ENCODE results near the gene ANKRD35. TPM values are rescaled to one million over a fixed set of nuclear protein-coding genes. Genes with fewer than 3 reads are reported as not detected.

The ANKRD35 gene
- total RNA-seq, 2 donors from 2014 or later: 0.53 to 0.59 TPM

DNA sequence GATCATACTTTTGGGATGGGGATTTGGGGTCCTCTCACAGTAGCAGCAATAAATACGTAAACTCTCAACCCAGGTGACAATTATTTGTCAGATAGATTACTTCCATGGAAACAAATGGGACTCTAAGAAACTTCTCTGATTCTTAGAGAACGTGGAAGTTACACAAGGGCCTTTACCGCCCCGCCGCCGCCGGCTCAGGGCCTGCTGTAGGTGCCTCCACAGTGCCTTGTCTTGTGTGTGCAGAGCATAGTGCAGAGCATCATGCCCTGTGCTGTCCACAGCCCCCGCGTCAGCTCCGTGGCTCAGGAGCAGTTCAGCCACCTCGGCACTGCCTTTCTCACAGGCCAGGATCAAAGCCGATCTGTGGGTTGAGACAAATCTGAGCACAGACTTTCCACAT, 11.0 kb downstream of the ANKRD35 start:
- TF ChIP-seq CTCF (IDR thresholded peaks at IDR 0.05): no peak
- Histone ChIP-seq H3K9ac (ENCODE audit: low read depth in 2 of 2, low read length in 2 of 2) (no peak overlapping the region), H3K36me3 (no peaks in the 10 kb centered on the region), H3K9me3 (no peaks in the 10 kb centered on the region), H3K4me1 (peaks cover 2% of the 10 kb centered on the region), H3K4me3 (no peak overlapping the region), H3K27me3 (peaks cover 7% of the 10 kb centered on the region), H3K27ac (no peak overlapping the region)
- intact Hi-C loops (cut with DNase I): no loop called here
- no peak for DNase-seq

- intact Hi-C loops (cut with DNase I): no loop called here
- peak; percentile 31 for DNase-seq
These were observed 13.4 kb downstream of the ANKRD35 start for GRCh38 chr1:145871994-145872924.

DNA sequence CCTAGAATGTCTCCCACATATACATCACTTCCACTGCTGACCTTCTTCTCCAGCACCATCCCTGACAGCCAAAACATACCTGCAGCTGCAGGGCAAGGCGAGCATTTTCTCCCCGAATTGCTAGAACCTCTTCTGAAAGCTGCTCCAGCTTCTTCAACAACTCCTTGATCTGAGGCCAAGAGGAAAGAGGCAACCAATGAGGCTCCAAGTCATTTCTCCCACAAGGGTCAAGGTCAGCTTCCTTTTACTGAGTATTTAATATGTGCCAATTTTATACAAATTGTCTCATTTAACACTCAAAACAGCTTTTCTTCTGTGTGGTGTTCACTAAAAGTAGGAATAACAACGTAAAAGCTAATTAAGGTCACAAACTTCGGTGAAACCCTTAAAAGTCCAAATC, 17.4 kb downstream of the ANKRD35 start:
- H3K4me3 ChIP-seq: no peak overlapping the region
- DNase-seq: no peak
- H3K9me3 ChIP-seq: no peaks in the 10 kb centered on the region
- TF ChIP-seq CTCF (IDR thresholded peaks at IDR 0.05): no peak
- H3K4me1 ChIP-seq: peaks cover 2% of the 10 kb centered on the region
- H3K27ac ChIP-seq: no peak overlapping the region
- no peak overlapping the region for H3K9ac ChIP-seq (ENCODE audit: low read depth in 2 of 2, low read length in 2 of 2)
- no peaks in the 10 kb centered on the region for H3K36me3 ChIP-seq
- intact Hi-C loops (cut with DNase I): no loop called here
- H3K27me3 ChIP-seq: peaks cover 11% of the 10 kb centered on the region

More at GRCh38 chr1:145871994-145872924, 13.4 kb downstream of the ANKRD35 start:
- no peak for TF ChIP-seq CTCF (IDR thresholded peaks at IDR 0.05)
- peaks cover 7% of the 10 kb centered on the region for H3K27me3 ChIP-seq
- peak overlapping the region; percentile 23 for H3K4me3 ChIP-seq
- H3K36me3 ChIP-seq: no peaks in the 10 kb centered on the region
- H3K27ac ChIP-seq: peak overlapping the region; percentile 67
- H3K9ac ChIP-seq (ENCODE audit: low read depth in 2 of 2, low read length in 2 of 2): peak overlapping the region; percentile 51 to 64
- peaks cover 2% of the 10 kb centered on the region for H3K4me1 ChIP-seq
- no peaks in the 10 kb centered on the region for H3K9me3 ChIP-seq

- H3K27me3 ChIP-seq: peaks cover 4% of the 10 kb centered on the region
- DNase-seq: no peak
- no peaks in the 10 kb centered on the region for H3K36me3 ChIP-seq
- no peak overlapping the region for H3K4me3 ChIP-seq
- no peaks in the 10 kb centered on the region for H3K9me3 ChIP-seq
- no peak for TF ChIP-seq CTCF (IDR thresholded peaks at IDR 0.05)
- H3K4me1 ChIP-seq: peaks cover 5% of the 10 kb centered on the region
- intact Hi-C loops (cut with DNase I): no loop called here
- no peak overlapping the region for H3K9ac ChIP-seq (ENCODE audit: low read depth in 2 of 2, low read length in 2 of 2)
- no peak overlapping the region for H3K27ac ChIP-seq
These were observed 22.2 kb downstream of the ANKRD35 start for GRCh38 chr1:145863282-145864018.

DNA sequence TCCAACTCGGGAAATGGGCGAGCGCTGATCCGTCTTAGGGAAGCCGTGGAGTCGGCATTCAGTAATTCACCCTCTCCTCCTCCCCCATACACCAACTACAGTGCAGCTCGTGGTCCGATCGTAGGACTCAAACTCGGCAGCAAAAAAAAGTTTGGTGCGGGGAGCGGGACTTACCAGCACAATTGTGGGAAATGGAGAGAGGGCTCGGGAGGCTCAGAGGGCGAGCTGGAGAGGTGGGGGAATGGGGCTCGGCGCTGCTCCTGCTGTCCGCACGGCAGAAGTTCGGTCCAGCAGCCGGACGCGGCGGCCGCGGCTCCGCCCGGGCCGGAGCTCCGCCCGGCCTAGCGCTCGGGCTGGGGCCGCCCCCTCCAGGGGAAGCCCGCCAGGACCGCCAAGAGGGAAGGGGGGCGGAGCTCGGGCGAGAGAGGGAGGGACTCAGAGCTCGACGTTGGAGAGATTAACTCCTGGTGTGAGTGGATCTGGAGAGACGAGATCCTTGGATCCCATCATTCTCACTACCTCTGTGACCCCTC, 26.1 kb downstream of the ANKRD35 start:
- intact Hi-C loops (cut with DNase I): no loop called here

More for the DNA sequence above, 26.1 kb downstream of the ANKRD35 start:
- DNase-seq: peak; percentile 93
- Histone ChIP-seq H3K4me1 (peaks cover 5% of the 10 kb centered on the region), H3K27ac (peak overlapping the region; percentile 91), H3K27me3 (no peaks in the 10 kb centered on the region), H3K9ac (ENCODE audit: low read depth in 2 of 2, low read length in 2 of 2) (peak overlapping the region; percentile 82 to 98), H3K4me3 (peak overlapping the region; percentile 73), H3K9me3 (no peaks in the 10 kb centered on the region), H3K36me3 (no peaks in the 10 kb centered on the region)
- no peak for TF ChIP-seq CTCF (IDR thresholded peaks at IDR 0.05)
